ENCODE results near the gene DHRS4L2.
"Not testable (repeated sequence)": the region's sequence is repeated elsewhere in the genome, so short reads cannot be mapped to it uniquely, and the experiment has no call there.

DHRS4L2 gene

DNA sequence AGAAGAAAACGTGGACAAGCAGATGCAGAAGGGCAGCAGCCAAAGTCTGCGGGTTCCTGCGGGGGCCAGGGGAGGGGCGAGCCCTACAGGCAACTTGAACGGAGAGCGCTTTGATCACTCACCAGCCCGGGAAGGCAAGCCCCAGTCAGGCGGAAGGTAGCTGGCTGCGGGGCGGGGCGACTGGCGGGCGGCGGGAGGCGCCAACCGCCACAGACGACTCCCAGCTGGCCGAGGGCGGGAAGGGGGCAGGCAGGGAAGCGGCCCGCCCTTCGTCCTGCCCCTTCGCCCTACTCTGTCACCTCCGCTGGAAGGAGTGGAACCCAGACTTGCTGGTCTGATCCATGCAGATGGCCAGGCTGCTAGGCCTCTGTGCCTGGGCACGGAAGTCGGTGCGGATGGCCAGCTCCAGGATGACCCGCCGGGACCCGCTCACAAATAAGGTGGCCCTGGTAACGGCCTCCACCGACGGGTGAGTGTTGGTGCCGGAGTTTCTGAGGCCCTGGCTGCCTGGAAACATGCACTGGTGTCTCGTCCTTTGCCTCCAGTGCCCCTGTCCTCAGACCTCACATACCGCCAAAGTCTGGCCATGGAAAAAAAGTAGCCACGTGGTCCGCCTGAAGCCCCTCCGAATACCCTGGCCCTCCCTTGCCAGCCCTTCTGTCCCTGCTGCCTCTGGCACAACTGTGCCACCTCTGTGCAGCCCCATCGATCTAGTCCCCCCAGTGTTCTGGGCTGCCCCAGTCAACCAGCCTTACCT is at the start of gene DHRS4L2:
Gene DHRS4L2 (plus strand): TSS at position 323 of the 757 bp plus-strand sequence. CDS start 19 bp downstream, at position 342.
- peak; percentile 86 for DNase-seq (ENCODE audit: low spot score)

DNA sequence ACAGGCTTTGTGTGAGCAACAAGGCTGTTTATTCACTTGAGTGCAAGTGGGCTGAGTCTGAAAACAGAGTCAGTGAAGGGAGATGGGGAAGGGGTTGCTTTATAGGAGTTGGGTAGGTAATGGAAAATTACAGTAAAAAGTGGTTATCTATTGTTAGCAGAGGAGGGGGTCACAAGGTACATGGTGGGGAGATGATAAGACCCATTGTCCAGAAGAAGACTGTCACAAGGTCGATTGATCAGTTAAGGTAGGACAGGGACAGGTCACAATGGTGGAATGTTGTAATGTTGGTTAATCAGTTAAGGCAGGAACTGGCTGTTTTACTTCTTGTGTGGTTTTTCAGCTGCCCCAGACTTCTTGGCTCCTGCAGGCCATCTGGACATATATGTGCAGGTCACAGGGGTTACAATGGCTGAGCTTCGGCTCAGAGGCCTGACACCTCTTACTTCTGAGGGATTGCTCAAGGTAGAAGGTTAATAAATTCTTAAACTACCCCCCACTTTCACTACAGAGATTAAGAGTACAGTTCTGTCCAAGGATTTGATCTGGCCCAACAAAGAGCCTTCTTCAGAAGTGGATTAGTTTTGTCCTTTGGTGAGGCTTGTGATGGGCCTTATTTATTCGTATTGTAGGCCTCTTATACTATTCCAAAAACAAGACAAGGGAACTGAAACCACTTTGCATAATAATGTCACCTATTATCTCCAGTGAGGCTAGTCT is 49.0 kb upstream of the DHRS4L2 start:
- no peak for DNase-seq (ENCODE audit: low spot score)

DNA sequence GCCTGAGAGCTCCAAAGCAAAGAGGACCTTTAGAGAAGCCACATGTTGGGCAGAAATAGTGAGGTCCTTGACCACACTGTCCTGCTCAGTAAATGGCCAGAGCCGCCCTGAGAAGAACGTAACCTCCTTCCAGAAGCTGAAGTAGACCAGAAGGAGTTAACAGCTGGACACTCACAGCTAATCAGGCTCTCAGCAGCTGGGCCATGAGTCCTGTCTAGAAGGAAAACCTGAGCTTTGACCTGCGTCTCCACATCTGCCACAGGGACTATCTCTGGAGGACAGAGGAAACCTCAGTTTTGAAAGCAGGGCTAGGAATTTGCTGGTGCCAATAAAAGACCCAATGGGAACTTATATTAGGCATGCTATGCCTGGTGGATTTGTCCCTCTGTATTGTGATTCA is 47.5 kb upstream of the DHRS4L2 start:
- DNase-seq (ENCODE audit: low spot score) = no peak

DNA sequence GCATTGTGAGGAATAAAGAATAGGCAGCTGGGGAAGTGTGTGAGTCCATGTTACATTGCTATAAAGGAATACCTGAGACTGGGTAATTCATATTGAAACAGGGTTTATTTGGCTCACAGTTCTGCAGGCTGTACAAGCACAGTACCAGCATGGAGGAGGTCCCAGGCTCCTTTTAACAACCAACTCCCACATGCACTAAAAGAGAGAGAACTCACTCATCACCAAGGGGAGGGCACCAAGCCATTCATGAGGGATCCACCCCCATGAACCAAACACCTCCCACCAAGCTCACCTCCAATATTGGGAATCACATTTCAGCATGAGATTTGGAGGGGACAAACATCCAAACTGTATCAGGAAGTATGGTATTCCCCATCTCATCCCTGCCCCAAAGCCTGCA is 47.1 kb upstream of the DHRS4L2 start:
- no peak for DNase-seq (ENCODE audit: low spot score)

DNA sequence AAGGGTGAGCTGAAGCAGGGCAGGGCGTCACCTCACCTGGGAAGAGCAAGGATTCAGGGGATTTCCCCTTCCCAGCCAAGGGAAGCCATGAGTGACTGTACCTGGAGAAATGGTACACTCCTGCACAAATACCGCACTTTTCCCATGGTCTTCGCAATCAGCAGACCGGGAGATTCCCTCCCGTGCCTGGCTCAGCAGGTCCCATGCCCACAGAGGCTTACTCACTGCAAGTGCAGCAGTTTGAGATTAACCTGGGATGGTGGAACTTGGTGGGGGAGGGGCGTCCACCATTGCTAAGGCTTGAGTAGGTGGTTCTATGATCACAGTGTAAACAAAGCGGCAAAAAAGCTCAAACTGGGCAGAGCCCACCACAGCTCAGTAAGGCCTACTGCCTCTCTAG is 46.1 kb upstream of the DHRS4L2 start:
- DNase-seq (ENCODE audit: low spot score) = peak; percentile 95

DNA sequence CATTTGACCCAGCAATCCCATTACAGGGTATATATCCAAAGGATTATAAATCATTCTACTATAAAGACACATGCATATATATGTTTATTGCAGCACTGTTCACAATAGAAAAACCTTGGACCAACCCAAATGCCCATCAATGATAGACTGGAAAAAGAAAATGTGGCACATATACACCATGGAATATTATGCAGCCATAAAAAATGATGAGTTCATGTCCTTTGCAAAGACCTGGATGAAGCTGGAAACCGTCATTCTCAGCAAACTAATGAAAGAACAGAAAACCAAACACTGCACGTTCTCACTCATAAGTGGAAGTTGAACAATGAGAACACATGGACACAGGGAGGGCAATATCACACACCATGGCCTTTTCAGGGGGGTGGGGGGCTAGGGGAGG is 39.7 kb upstream of the DHRS4L2 start:
- not testable (repeated sequence) for DNase-seq (ENCODE audit: low spot score)

DNA sequence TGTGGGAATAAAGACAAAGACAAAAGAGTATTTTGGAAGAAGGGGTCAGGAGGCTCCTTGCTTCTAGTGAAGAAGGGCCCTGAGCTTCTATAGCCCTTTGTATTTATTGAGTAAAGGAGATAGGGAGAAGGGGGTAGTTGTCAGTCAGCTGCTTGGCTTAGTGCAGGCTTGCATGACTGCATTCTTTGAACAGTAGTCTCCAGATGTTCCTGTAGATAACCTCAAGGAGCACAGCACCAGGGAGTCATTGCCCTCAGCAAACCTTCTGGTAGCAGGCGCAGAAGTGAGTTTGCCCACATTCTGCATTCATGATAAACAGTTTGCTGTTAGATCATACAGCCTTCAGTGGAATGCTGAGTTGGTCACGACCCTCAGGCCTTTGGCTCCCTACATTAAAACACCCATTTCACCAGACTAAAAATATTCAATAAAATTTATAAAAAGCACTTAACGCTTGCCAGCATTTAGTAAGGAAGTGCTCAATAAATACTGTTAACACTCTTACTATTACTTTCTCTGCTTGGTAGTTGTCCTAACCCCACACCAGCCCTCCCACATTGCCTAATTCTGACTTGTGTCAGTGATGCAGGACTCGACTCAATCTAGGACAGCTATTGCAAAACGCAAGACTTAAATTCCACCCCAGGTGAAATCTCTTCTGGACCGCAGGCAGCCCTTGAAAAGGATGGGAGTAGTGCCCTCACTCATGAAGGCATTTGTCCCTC is 38.2 kb upstream of the DHRS4L2 start:
- no peak for DNase-seq (ENCODE audit: low spot score)

DNA sequence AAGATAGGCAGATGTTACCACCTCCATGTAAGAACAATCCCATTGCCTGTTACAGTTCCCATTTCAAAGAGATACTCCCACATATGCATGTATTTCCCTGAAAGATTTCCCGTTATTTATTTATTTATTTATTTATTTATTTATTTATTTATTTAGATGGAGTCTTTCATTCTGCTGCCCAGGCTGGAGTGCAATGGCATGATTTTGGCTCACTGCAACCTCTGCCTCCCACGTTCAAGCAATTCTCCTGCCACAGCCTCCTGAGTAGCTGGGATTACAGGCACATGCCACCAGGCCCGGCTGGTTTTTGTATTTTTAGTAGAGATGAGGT is 37.6 kb upstream of the DHRS4L2 start:
- not testable (repeated sequence) for DNase-seq (ENCODE audit: low spot score)

DNA sequence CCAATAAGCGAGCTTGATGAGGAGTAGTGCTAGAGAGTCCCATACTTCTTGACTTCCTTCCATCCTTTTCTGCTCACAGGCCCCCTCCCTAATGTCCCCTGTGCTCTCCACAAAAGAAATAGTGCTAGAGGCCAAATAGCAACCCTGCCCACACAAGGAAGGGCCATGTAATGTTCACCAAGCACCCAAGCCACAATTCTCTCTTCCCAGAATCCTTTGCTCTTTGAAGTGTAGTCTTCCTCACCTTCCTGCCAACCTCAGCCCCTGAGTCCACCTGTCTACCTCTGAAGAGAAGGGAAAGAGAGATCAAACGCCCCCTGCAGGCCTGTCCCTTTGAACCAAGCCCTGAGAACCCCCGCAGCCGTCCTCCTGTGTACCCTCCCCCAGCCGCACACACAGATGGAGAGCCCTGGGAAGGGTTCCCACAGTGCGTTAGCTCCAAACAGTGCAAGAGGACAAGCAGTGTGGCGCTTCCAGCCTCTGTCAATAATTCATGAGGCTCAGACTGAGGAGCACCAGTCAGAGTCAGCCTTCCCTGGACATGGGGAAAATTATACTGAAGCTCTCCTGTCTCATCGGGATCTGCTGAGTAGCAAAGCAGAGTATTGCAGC is 37.0 kb upstream of the DHRS4L2 start:
- peak; percentile 35 for DNase-seq (ENCODE audit: low spot score)

DNA sequence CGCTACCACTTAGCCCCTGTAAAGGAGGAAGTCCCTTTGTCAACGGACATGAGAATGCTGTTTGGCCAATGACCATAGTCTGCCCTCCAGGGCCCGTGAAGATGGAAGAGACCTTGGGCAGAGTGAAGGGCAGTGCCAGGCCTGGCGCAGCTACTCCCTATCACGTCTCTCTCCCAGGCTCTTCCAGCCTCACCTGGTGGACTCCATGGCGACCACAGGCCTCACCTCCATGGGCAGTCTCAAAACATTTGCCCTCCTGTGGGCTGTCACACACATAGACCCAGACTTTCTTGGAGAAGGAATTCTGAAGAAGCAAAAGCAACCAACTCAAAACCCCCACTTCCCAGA is 35.6 kb upstream of the DHRS4L2 start:
- not testable (repeated sequence) for DNase-seq (ENCODE audit: low spot score)

DNA sequence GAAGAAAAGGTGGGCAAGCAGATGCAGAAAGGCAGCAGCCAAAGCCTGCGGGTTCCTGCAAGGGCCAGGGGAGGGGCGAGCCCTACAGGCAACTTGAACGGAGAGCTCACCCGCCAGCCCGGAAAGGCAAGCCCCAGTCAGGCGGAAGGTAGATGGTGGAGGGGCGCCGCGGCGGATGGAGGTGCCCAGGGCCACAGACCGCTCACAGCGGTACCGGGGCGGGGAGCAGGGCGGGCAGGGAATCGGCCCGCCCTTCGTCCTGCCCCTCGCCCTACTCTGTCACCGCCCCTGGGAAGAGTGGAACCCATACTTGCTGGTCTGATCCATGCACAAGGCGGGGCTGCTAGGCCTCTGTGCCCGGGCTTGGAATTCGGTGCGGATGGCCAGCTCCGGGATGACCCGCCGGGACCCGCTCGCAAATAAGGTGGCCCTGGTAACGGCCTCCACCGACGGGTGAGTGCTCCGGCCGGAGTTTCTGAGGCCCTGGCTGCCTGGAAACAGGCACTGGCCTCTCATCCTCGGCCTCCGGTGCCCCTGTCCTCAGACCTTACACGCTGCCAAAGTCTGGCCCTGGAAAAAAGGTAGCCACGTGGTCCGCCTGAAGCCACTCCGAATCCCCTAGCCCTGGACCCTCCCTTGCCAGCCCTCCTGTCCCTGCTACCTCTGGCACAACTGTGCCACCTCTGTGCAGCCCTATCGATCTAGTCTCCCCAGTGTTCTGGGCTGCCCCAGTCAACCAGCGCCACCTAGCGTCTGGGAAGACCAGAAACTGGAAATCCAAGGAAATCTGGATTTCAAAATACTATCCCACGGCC is 35.1 kb upstream of the DHRS4L2 start, which contains the start of gene DHRS4:
Gene DHRS4 (plus strand): TSS at position 307 of the 815 bp plus-strand sequence. CDS start 19 bp downstream, at position 326.
- DNase-seq (ENCODE audit: low spot score) = peak; percentile 87

DNA sequence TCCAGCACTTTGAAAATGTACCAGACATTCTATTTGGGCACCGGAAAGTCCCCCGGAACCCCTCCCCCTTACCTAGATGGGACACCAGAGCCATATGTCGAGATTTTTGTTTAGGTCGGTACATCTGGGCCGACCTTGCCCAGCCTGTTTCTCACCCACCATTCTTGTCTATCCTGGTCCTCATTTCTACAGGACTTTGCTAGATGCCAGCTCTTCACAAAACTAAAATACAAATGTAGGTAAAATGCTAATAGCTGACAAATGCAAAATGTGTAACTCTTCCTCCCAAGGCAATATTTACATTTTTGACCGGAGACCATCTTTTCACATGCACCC is 34.5 kb upstream of the DHRS4L2 start:
- DNase-seq (ENCODE audit: low spot score) = not testable (repeated sequence)

DNA sequence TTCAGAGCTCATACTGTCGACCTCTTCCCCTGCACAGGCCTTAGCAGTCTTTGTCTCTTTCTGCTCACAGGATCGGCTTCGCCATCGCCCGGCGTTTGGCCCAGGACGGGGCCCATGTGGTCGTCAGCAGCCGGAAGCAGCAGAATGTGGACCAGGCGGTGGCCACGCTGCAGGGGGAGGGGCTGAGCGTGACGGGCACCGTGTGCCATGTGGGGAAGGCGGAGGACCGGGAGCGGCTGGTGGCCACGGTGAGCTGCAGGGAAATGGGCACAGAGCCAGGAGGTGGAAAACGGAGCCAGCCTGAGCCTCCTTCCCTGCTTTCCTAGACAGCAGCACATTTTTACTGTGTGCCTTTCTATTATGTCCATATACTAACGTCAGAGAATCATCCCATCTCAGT is 33.8 kb upstream of the DHRS4L2 start:
- DNase-seq (ENCODE audit: low spot score) = peak; percentile 47

DNA sequence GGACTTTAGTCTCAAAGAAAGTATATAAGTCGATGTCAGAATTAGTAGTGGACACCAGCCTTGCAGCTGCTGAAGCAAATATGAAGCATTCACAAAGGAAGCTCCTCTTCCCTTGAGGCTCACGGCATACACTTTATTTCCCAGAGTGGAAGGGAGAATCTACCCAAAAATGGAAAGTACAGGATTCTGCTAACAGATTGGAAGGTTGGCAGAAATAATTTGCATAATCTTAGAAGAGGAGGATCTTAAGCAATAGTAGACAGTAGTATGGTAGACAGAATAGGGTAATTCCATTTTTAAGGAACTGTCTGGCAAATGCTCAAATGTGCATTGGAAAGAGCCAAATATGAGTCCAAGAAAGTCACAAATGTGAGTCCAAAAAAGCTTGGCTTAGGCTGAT is 32.9 kb upstream of the DHRS4L2 start:
- DNase-seq (ENCODE audit: low spot score) = not testable (repeated sequence)

DNA sequence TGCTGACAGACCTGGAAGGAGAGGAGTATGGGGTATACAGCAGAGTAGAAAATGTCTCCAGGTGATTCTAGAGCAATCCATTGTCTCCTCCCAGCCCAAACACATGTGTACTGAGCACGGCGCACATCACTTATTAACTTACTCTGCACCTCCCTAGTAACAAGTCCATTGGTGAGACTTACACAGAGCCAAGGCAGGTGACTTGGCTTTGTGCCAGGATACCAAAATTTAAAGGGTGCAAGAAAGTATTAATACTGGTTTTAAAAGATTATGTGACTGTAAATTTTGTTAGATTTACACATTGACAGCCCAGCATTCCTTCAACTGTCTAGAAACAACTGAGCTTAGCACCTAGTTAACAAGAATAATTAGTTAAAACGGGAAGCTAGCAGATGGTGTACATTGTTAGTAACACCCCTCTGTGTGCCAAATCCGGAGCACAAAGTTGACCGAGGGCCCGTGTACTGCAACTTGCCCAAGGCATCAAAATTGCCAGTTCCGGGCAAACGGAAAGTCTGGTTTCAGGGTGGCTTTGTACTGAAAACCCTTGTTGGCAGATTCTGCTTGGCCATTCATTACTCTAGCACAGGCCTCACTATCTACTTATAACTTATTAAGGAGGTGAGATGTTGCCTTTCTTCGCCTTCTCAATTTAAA is 30.7 kb upstream of the DHRS4L2 start:
- not testable (repeated sequence) for DNase-seq (ENCODE audit: low spot score)

DNA sequence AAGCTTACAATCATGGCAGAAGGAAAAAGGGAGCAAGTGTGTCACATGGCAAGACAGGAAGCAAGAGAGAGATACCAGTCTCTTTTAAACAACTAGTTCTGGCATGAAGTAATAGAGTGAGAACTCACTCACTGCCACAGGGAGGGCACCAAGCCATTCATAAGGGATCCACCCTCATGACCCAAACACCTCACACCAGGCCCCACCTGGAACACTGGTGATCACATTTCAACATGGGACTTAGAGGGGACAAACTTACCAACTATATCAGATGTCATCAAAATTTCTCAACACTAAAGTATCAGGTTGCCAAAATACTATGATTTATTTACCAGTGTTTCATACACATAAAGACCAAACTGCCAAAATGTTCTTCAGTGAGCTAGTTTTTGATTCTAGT is 27.8 kb upstream of the DHRS4L2 start:
- not testable (repeated sequence) for DNase-seq (ENCODE audit: low spot score)

DNA sequence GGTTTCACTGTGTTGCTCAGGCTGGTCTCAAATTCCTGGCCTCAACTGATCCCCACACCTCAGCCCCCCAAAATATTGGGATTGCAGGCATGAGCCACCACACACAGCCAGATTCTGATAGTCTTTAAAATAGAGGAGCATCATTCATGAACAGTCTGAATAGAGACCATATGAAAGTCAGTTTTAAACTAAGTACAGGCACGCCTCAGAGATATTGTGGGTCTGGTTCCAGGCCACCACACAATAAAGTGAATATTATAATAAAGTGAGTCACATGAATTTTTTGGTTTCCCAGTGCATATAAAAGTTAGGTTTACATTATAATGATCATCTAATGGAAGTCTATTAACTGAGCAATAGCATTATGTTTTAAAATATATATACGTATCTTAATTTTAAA is 27.0 kb upstream of the DHRS4L2 start:
- not testable (repeated sequence) for DNase-seq (ENCODE audit: low spot score)

DNA sequence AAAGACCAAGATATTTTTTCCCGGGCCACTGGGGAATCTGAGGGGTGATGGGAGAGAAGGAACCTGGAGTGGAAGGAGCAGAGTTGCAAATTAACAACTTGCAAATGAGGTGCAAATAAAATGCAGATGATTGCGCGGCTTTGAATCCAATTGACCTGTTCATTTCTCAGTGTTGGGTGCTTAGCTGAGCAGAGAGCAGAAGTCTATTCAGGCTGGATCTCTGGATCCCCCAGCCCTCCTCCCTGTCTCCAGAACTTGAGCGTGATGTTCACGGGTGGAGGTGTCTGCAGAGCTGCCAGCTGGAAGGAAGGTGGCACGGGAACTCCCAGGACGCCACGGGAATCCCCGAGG is 19.6 kb upstream of the DHRS4L2 start:
- DNase-seq (ENCODE audit: low spot score) = not testable (repeated sequence)

DNA sequence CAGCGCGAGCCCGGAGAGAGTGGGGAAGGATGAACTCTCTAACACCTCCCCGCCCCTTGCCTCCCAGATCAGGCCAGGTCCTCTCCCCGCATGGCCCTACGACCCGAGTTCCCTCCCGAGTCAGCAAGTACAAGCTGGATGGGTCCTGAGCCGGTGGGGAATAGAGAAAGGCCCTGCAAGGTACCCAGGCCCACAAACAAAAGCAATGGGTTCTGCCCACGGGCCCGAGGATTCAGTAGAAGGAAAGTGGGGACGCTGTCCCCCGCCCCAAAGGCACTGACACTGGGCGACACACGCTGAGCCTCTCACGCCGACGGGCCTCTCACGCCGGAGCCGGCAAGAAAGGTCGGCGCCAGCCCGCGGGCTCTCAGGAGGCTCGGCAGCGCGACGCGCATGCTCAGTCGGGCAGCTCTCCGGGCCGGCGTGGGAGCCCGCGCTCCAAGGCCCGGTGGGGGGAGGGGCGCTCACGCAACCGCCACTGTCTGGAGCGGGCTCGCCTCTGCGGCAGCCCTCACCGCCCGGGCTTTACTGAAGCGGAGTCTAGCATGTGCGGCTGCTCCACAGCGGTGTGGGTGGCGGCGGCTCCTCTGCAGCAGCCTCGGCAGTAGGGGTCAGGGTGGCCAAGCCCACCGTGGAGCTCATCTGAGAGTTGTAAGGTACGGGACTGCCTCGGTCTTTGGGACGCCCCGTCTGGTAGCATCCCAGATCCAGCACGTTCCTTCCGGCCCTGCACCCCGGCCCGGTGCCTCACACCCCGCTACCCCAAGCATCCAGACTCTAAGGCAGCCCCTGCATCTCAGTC is 19.0 kb upstream of the DHRS4L2 start:
- not testable (repeated sequence) for DNase-seq (ENCODE audit: low spot score)

DNA sequence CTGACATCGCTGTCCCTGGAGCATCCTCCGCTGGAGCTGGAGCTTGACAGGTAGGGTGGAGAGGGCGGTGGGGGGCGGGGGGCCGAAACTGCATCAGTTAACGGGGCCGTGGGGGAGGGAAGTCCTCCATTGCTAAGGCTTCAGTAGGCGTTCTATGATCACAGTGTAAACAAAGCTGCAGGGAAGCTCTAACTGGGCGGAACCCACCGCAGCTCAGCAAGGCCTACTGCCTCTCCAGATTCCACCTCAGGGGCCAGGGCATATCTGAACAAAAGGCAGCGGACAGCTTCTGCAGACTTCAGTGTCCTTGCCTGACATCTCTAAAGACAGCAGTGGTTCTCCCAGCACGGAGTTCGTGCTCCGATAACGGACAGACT is 18.5 kb upstream of the DHRS4L2 start:
- not testable (repeated sequence) for DNase-seq (ENCODE audit: low spot score)

Data from kidney tubule cell (primary cell).